Measurements from ENCODE around the gene TMEM183A. TPM values are rescaled to one million over a fixed set of nuclear protein-coding genes. Genes with fewer than 3 reads are reported as not detected.

The TMEM183A gene
- total RNA-seq, 1 experiment from 2014 or later, result 59.1 TPM

- Histone ChIP-seq H3K27ac (ENCODE audit: low read length) (no peak overlapping the region), H3K9me3 (ENCODE audit: control insufficient read depth, insufficient read depth, low read depth, low read length) (no peaks in the 10 kb centered on the region), H3K27me3 (ENCODE audit: control insufficient read depth, insufficient read depth, low read length) (no peaks in the 10 kb centered on the region), H3K4me1 (ENCODE audit: control insufficient read depth, insufficient read depth, low read length) (0 out of 2 replicates have a peak, but pooled peaks cover 9% of the 10 kb centered on the region), H3K36me3 (ENCODE audit: control insufficient read depth, insufficient read depth, low read length) (no peaks in the 10 kb centered on the region; the same call in 1 of the 2 replicates), H3K4me3 (ENCODE audit: low read depth in 2 of 2, low read length in 2 of 2) (no peak overlapping the region)
- no peak for TF ChIP-seq REST (IDR thresholded peaks at IDR 0.05; ENCODE audit: insufficient read depth in 1 of 2, low read depth in 2 of 2, low read length in 1 of 2)
- TF ChIP-seq SIN3A (IDR thresholded peaks at IDR 0.05; ENCODE audit: borderline replicate concordance, insufficient read depth, low read depth, low read length), result no peak
- TF ChIP-seq TCF7L2 (IDR thresholded peaks at IDR 0.05; ENCODE audit: low read depth, low read length), result no peak
- TF ChIP-seq POLR2AphosphoS5 (IDR thresholded peaks at IDR 0.05; ENCODE audit: low read depth, low read length), result no peak
- TF ChIP-seq, protein P1, sequence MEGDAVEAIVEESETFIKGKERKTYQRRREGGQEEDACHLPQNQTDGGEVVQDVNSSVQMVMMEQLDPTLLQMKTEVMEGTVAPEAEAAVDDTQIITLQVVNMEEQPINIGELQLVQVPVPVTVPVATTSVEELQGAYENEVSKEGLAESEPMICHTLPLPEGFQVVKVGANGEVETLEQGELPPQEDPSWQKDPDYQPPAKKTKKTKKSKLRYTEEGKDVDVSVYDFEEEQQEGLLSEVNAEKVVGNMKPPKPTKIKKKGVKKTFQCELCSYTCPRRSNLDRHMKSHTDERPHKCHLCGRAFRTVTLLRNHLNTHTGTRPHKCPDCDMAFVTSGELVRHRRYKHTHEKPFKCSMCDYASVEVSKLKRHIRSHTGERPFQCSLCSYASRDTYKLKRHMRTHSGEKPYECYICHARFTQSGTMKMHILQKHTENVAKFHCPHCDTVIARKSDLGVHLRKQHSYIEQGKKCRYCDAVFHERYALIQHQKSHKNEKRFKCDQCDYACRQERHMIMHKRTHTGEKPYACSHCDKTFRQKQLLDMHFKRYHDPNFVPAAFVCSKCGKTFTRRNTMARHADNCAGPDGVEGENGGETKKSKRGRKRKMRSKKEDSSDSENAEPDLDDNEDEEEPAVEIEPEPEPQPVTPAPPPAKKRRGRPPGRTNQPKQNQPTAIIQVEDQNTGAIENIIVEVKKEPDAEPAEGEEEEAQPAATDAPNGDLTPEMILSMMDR (IDR thresholded peaks at IDR 0.05), result no peak
- intact Hi-C loops (cut with micrococcal nuclease; ENCODE audit: unreplicated experiment) (no loop called here), in situ Hi-C loops (cut with HindIII; ENCODE audit: low pct_unique_long_range_greater_than_20kb, low sequenced_read_pairs) (no loop called here)
- DNase-seq (ENCODE audit: low read depth, low spot score) (no peak), ATAC-seq (no peak)
- TSS peak; percentile 74 for BruUV-seq (replicated peaks)
- CTCF ChIA-PET, result no interaction called here
- POLR2A ChIA-PET, result no interaction called here
Observed at GRCh38 chr1:202965422-202965821, 41.8 kb upstream of the TMEM183A start.

GRCh38 chr1:202966006-202966898 is 40.9 kb upstream of the TMEM183A start:
- in situ Hi-C loops (cut with HindIII; ENCODE audit: low pct_unique_long_range_greater_than_20kb, low sequenced_read_pairs), result no loop called here
- TF ChIP-seq TCF7L2 (IDR thresholded peaks at IDR 0.05; ENCODE audit: low read depth, low read length) (no peak), SIN3A (IDR thresholded peaks at IDR 0.05; ENCODE audit: borderline replicate concordance, insufficient read depth, low read depth, low read length) (no peak), POLR2AphosphoS5 (IDR thresholded peaks at IDR 0.05; ENCODE audit: low read depth, low read length) (no peak), REST (IDR thresholded peaks at IDR 0.05; ENCODE audit: insufficient read depth in 1 of 2, low read depth in 2 of 2, low read length in 1 of 2) (no peak)
- TF ChIP-seq, protein P1 (IDR thresholded peaks at IDR 0.05), result no peak
- Histone ChIP-seq H3K27ac (ENCODE audit: low read length) (peak overlapping the region; percentile 76), H3K27me3 (ENCODE audit: control insufficient read depth, insufficient read depth, low read length) (no peaks in the 10 kb centered on the region), H3K9me3 (ENCODE audit: control insufficient read depth, insufficient read depth, low read depth, low read length) (no peaks in the 10 kb centered on the region), H3K4me3 (ENCODE audit: low read depth in 2 of 2, low read length in 2 of 2) (peak overlapping the region; percentile 86 to 93), H3K36me3 (ENCODE audit: control insufficient read depth, insufficient read depth, low read length) (no peaks in the 10 kb centered on the region; the same call in 1 of the 2 replicates), H3K4me1 (ENCODE audit: control insufficient read depth, insufficient read depth, low read length) (0 out of 2 replicates have a peak, but pooled peaks cover 9% of the 10 kb centered on the region)
- DNase-seq (ENCODE audit: low read depth, low spot score) (no peak), ATAC-seq (peak; percentile 14)
- BruUV-seq (replicated peaks), result no TSS peak
- POLR2A ChIA-PET, result no interaction called here
- intact Hi-C loops (cut with micrococcal nuclease; ENCODE audit: unreplicated experiment), result no loop called here
- CTCF ChIA-PET, result no interaction called here

Data from Panc1 (cell line).